Measurements from ENCODE around the gene JAK1.

- TF ChIP-seq EZH2phosphoT487 (IDR thresholded peaks at IDR 0.05; ENCODE audit: low read length) (no peak), CTCF (IDR thresholded peaks at IDR 0.05; ENCODE audit: low read length) (no peak), EZH2 (optimal IDR thresholded peaks at IDR 0.05; ENCODE audit: low read depth, low read length) (no peak)
Observed at GRCh38 chr1:64955097-64956009, 11.0 kb downstream of the JAK1 start.

Data from MM.1S (cell line).